Hindlimb muscle (tissue), 1 donor: ENCODE measurements around the gene FGF4. TPM values are rescaled to one million over a fixed set of nuclear protein-coding genes. Genes with fewer than 3 reads are reported as not detected.
"Not testable (repeated sequence)": the region's sequence is repeated elsewhere in the genome, so short reads cannot be mapped to it uniquely, and the experiment has no call there.

Source experiments
- DNase-seq: peaks from one replicate; pipeline ENCODE4 v3.0.0-alpha.2; 2013
- polyA plus RNA-seq: library from polyadenylated mRNA; unstranded; fragments of 120-200 nt; gene quantifications from one replicate; pipeline ENCODE4 v1.2.1, GENCODE V29; 2013; ENCODE audit not compliant: insufficient read length

The FGF4 gene
- polyA plus RNA-seq, 1 donor, result 8.1 TPM

DNA sequence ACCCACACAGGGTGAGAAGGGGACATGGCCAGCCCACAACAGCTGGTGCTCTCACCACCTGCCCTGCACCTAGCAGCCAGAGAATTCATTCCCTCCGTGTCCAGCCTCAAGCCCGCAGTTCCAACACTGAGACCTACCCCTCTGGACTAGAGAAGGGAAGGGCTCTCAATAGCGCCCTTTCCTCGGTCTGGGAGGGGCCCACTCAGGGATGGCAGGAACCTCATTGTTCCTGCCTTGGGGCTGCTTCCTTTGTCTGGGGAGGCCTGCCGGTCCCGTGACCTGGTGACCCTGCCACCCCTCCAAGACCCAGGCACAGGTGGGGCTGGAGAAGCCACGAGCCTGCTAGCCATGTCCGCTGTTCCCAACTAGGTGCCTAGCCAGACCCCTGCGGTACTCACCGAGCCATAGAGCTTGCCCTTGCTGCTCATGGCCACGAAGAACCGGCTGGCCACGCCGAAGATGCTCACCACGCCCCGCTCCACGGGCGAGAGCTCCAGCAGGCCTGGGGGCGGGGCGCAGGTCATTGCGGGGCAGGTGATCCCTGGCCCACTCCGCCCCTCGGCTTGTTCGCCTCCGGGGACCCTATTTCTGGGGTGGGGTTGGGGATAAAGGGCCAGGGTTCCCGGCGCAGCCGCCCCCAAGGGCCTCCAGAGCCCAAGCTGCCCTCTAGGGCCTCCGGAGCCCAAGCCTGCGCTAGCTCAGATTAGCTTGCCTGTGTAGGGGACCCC is 1.4 kb downstream of the FGF4 start:
- DNase-seq, result no peak

DNA sequence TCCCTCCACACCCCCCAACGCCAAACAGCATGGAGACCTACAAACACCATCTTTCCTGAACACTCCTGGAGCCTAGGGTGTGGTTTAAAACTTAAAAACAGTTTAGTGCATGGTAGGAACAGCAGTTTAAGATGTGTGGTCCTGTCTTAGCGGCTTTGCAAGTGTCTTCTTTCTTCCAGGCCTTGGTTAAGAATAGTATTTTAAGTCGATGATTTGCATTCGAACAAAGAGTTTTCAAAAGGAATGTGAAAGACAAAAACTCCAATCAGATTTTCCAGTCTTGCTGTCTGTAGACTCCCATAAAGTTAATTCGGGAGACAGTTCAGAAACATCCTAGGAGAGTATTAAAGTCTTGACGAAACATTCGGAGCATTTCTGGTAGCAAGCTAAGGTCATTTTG is 3.7 kb downstream of the FGF4 start:
- DNase-seq, result no peak

DNA sequence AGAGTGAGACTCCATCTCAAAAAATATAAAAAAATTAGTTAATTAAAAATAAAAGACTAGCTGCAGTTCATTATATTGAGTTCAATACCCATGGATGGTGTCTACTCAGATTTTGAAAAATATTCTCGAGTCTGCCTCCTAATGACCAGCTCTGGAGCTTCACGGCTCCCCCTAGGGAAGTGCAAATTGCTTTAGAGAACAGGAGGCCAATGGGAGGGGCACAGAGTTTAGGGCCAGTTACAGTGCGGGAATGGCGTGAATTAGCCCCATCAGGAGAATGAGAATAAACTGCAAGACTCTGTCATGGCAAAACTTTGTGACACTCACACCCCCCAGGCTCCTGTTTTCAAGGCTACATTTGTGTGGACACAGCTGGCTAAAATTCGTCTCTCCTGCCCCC is 4.6 kb downstream of the FGF4 start:
- no peak for DNase-seq

DNA sequence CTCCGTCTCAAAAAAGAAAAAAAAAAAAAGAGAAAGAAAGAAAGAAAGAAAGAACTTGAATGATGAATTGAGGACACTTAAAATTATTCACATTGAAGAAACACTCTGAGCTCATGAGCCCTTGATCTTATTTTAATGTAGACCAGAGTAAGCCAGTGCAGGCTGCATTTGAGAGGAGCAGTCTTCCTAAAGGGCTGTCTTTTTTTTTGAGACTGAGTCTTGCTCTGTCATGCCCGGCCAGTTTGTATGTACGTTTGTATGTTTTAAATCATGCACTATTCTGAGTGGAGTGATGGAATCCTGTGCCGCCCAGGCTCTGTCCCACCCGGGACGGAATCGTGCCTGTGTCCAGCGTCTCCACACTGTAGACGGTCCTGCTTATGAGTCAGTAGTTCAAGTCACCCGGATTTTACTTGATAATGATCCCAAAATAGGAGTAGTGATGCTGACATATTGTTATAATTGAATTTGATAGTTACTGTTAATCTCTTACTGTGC is 9.6 kb downstream of the FGF4 start:
- DNase-seq, result no peak

DNA sequence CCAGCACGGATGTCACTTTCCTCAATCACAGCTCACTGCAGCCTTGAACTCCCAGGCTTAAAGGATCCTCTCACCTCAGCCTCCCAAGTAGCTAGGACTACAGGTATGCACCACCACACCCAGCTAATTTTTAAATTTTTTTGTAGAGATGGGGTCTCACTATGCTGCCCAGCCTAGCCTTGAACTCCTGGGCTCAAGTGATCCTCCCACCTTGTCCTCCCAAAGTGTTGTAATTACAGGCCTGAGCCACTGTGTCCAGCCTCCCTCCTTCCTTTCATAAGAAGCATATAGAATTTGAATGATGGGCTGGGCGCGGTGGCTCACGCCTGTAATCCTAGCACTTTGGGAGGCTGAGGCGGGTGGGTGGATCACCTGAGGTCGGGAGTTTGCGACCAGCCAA is 10.2 kb downstream of the FGF4 start:
- DNase-seq, result not testable (repeated sequence)

DNA sequence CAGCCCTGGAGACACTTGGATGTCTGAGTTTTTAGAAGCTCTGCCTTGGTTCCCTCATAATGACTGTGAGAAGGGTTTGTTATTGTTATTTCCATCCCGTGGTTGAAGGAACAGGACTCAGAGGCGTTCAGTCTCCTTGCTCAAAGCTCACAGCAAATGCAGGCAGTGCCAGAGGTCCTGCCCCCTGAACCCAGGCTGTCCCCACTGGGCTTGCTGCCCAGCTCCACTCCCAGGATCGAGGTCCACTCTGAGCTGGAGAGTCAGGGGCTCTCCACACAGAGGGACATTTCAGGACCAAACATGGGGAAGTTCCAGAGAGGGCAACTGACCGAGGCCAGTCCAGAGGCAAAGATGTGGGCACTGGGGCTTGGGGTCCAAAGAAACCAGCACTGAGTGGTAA is 14.8 kb downstream of the FGF4 start:
- DNase-seq, result no peak

DNA sequence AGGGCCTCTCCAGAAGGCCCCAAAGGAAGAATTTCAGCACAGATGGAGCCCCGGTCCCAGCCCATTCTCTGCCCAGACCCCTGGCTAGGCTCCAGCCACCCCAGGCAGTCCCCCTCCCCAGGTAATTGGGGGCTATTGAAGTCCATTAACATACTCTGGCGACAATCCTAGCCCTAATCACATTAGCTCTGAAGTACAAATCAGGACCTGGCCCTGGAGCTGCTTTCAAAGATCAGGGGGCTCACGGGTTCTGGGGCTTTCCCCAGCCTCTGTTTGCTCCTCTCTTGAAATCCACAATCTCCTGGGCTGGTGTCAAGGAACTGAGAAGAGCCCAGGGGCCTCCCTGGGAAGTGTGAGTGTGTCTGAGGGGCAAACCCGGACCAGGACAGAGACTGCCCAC is 22.3 kb downstream of the FGF4 start:
- no peak for DNase-seq

DNA sequence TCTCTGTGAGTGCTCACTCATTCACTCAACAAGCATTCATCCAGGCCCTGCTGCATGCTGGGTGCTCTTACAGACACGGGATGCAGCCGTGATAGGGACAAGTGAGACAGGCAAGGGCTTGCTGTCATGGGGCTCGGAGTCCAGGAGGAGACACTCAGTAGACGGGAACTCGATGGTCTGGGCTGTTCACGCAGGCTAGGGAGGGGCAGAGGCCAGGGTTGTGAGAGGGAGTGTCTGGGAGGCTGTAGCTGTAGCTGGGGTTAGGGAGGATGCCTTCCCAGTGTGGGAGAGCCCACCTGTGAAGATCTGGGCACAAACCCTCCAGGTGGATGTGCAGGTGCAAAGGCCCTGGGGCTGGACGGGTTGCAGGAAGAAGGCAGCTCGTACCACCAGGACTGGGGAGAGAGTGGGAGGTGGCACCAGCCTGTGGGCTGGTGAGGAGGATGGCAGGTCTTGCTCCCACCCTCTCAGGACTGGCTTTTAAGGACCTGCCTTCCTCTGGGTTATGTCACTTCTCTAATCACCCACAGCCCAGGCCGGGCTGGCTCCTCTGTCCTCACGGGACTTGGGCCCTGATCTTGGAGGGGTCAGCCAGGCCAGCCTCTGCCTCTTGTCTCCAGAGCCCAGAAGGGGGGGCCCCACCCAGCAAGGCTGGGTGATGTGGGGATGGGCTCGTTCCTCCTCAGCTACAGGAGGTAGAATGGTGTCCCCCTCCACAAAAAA is 24.1 kb downstream of the FGF4 start:
- no peak for DNase-seq

DNA sequence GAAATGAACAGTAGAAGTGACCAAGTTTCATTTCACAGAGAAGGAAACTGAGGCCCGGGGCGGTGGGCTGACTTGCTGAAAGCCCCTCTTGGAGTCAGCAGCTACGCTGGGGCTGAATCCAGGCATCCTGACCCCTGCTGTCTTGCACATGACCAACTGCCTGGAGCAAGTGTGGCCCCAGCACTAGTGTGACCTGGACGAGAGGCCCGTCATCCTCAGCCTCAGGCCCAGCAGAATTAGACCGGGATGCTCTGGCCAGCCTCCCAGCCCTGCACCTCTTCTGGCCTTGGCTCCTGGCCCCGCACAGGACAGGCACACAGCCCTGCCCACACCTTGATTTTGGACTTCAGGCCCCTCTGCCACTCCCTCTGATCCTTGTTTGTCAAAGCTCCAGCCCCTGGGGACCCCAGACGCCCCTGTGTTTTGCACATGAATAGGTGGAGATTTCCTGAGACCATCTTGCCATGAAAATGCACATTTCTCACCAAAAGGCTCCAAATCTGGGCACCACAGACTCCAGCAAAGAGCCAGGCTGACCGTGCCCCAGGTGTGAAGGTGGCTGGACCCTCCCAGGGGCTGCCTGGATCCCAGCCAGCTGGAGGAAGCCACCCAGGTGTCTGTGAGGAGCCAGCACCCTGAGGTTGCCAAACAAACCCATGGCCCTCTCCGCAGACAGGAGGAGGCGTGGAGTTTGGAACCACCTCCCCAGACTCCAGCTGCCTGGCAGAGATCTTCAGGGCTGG is 24.9 kb downstream of the FGF4 start:
- DNase-seq, result no peak

DNA sequence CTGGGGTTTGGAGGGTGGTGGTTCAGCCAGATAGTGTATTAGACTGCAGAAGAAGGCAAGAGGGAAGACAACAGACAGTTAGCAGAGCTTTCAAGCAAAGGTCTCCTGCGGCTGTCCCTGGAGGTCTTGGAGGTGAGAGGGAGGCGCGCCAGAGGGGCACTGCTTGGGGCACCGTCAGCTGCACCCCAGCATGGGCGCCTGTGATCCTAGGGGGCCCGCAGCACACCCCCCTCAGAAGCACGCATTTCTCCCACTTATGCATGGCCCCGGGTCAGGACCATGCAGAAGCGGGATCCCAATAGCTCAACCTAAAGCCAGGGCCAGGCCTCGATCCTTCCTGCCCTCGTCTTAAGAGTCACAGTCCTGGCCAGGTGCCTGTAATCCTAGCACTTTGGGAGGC is 26.5 kb downstream of the FGF4 start:
- DNase-seq, result no peak

DNA sequence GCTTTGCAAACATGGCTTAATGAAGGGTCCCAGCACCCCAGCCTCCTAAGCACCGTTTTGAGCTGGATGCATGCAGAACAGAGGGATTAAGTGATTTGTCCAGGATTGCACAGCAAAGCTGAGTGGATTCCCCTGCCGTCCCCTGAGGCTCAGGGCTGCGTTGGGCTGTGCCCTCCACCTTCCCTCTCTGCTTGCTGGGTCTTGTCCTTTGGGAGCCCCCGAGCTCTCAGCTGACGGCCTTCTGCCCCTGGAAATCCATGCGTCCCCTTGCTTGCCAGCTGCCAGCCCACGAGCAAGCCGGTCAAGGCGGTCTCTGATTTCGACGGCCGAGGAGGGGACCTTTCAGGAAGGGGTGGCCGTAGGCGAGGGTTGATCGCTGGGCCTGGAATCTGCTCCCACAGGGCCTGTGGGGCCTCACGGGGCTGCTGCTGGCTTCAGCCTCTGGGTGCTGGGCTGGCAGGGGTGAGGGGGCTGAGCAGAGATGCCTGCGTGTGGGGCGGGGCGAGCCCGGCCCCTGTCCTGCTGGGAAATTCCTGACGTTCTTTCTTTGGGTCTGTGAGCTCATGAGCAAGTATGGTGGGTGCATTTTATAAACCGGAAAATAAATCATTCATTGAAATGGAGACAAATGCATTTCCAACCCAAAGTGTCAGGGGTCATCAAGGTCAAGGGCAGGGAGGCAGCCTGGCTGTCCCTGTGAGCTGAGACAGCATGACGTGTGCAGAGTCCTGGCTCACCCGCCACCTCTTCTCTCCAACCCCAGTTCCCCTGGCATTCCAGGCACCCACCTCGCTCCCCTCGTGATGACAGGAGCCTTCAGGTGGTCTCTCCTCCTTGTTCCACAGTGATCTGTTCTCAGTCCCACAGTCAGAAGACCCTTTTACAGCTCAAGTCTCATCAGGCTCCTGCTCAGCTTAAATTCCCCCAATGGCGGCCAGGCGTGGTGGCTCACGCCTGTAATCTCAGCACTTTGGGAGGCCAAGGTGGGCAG is 28.1 kb downstream of the FGF4 start:
- DNase-seq, result no peak

DNA sequence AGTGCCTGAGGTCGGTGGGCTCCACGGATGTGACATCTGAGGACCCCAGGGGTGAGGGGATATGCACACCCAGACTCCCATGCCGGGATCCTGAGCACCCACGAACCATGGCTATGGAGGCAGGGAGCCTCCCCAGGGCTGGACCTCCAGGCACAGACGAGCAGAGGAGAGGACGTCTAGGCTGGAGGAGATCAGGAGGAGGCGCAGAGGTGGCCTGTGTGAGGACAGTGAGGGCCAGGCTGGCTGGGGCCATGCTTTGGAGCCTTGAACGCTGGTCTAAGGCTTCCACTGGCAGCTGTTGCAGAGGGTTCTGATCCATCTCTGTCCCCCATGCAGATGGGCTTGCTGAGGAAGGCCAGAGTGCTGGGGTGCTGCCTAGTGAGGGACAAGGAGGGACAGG is 29.0 kb downstream of the FGF4 start:
- DNase-seq, result no peak

DNA sequence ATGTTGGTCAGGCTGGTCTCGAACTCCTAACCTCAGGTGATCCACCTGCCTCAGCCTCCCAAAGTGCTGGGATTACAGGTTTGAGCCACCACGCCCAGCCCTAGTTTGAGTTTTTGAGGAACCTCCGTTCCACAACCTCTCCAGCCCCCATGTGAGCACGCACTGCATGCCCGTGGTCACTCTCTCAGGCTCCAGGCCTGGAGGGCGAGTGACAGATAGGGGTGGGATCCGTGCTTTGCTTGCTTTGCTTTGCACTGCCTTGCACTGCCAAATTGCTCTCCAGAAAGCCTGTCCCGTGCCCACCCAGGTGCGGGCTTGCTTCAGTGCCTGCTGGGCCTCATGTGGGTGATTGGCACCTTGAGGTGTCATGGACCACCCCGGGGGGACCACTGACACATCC is 29.9 kb downstream of the FGF4 start:
- DNase-seq, result no peak

DNA sequence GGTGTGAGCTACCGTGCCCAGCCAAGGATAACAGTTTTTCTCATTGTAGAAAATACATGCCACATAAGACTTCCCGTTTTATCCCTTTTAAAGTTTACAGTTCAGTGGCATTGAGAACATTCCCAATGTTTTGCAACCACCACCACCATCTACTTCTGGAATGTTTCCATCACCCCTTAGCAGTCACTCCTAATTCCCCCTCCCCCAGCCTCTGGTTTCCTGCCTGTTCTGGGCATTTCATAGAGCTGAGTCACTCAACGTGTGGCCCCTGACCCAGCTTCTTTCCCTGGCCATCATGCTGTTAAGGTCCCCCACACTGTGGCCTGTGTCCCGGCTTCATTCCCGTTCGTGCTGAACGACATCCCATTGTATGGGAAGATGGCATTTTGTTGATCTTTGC is 30.7 kb downstream of the FGF4 start:
- no peak for DNase-seq

DNA sequence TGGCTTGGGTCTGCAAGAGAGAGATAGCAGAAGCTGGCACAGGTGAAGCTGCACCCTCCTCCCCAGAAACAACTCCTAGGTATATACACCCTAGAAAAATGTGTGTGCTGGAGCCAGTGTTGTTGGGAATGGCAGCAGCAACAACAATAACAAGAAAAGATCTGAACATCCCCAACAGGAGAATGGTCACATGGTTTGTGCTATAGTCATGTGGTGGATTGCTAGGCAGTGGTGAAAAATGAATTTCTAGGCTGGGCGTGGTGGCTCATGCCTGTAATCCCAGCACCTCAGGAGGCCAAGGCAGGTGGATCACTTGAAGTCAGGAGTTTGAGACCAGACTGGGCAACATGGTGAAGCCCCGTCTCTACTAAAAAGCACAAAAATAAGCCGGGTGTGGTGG is 40.3 kb downstream of the FGF4 start:
- no peak for DNase-seq

DNA sequence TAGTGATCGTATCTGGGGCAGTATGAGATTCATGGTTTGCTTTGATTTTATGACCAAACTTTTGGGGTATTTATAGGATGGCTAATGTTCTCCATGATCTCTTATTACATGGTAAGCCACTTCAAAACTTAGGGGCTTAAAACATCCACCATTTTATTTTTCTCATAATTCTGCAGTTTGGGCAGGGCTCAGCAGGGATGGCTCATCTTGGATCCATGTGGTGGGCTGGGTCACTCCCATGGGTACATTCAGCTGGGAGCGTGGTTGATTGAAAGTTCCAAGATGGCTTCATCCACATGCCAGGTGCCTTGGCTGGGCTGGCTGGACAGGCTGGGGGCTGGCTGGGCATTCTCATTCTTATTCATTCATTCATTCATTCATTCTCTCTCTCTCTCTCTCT is 40.8 kb downstream of the FGF4 start:
- no peak for DNase-seq

DNA sequence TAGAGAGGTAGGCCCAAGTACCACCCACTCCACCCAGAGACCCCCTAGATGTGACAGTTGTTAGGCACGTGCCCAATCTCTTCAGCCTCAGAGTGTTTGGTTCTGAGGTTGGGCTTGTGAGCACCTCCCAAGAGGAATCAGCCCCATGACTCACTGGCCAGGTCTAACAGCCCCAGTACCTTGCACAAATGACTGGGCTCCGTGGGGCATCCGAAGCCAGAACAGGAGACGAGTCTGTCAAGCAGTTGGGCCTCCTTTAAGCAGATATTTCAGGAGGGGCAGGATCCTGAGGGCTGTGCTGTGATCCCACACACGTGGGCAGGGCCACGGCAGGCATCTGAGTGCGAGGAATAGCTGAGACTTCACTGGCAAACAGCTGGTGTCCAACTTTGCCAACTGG is 42.2 kb downstream of the FGF4 start:
- DNase-seq, result no peak

DNA sequence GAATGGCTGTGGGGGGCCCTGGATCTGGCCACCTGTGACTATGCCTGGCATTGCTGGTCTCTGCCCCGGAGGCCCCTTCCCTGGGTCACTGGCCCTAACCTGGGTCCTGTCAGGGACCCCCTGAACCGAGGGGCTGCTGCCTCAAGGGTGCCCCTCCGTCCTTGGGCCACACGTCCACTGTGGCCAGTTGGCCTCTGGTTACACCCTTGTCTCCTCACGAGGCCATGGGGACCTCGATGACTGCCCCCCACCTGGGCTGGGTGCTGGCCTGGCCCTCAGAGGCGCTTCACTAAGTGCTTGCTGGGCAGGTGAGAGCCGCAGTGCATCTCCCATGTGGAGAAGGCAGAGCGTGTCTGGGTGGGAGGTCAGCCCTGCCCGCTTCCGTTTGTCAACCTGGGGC is 44.0 kb downstream of the FGF4 start:
- no peak for DNase-seq

DNA sequence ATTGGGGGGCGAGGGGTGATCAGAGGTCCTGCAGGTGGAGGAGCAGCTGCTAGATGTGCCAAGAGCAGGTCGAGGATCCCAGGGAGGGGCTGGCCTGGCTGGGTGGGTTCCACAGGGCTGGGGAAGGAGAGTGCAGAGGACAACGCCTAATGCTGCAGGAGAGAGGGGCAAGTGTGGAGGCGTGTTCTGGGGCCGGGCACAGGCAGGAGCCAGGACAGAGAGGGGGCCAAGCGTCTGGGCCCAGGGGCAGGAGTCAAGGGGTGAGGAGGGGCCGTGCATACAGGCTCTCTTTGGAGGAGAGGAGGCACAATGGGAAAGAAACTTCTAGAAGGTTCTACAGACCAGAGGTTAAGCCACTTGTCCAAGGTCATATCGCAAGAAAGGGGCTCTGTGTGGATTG is 44.6 kb downstream of the FGF4 start:
- DNase-seq, result no peak

DNA sequence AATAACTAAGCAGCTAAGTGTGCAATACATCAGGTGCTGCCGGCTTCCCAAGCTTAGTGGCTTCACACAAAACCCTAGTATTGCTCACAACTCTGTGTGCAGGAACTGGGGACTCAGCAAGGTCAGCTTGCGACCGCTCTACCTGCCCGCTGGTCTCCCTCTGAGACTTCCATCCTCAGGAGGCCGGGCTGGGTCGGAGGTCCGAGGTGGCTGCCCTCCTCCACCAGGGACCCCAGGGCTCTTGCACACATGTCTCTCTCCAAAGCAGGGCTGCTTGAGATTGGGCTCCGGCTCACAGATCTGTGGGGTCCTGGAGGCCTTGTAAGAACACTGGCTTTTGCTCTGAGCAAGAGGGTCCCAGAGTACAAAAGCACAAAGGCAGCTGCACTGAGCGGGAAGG is 45.9 kb downstream of the FGF4 start:
- DNase-seq, result no peak

DNA sequence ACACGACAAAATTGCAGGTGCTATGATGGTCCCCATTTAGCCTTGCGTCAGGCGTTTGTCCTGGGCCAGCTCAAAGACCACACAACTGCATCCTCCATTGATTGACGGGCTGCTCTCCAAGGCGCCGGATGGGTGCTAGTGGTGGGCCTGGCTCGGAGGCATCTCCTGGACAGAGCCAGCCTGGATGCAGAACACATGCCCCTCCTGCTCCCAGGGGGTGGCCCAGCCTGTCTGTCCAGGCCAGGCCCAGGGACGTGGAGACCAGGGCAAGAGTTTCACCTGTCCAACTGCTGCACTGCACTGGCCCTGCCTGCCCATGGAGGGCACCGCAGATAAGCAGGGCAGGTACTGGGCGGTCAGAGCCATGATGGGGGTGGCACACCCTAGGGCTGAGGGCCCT is 47.9 kb downstream of the FGF4 start:
- DNase-seq, result no peak

DNA sequence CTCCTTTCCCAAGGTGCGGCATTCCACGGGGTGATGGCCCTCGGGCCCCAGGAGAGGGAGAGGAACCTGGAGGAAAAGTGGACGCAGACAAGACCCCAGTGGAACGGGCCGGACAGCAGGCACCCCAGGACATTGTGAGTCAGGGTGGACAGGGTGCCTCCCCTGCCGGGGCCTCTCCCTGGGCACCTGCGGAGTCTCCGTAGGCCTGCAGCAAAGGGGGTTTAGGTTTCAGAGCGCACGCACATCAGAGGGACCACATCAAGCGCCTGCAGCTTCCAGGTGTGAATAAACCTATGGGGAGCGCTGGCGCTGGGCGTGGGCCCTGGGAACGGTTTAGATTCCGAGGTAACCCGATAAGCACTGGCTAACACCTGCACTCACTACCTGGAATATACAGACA is 48.7 kb downstream of the FGF4 start:
- DNase-seq, result no peak
